Suprapubic skin (tissue), 2 donors: ENCODE results near the gene SLC37A1.

ENCODE experiments used
- EP300 ChIP-seq: sonication (generic); formaldehyde crosslinking; IDR thresholded peaks from one replicate; pipeline ENCODE4 v1.6.1; 2017; ENCODE audit warnings: antibody characterized with exemption
- POLR2A ChIP-seq, 2 donors: fragments of 450-650 bp; IDR thresholded peaks; one replicate each; pipeline ENCODE4 v1.6.1; 2017; ENCODE audit warnings: antibody characterized with exemption in 2 of 2, mild to moderate bottlenecking in 2 of 2, moderate library complexity in 2 of 2

DNA sequence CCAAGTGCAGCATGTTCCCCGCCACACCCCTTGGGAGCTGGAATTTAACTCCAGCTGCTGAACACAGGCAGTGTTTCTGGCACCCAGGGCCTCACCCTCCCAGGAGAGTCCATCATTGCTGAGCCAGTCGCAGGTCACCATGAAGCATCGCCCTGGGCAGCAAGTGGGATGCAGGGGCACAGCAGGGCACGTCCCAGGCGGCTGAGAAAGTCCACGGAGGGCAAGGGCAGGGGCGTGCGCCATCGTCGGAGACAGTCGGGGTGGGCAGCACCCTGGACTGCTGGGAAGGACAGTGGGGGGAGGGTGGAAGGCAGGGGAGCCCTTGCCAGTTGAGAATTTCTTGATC lies 70.6 kb downstream of the SLC37A1 start:
- TF ChIP-seq POLR2A (IDR thresholded peaks at IDR 0.05) (no peak), EP300 (no peak)
